ENCODE data around the gene DNMT3A.

Gene DNMT3A

GRCh38 chr2:25197336-25198208 is 144.2 kb downstream of the DNMT3A start:
- DNase-seq = no peak

GRCh38 chr2:25194576-25195122 is 147.1 kb downstream of the DNMT3A start:
- no peak for DNase-seq

DNA sequence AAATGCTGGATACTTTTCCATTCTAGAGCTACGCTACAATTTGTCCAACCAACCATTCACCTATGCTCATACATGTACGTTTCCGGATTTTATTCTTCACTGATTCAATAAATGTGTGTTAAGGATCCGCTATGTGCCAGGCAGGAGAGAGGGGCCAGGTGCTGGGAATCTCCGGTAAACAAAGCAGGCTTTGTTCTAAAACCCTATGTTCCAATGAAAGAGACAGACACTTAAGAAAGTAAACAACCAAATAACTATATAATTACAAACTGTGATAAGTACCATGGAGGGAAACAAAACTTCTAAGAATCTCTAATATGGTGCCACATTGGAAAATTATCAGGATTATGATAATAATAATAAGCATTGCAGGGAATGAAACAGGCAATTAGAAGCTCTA is 151.2 kb downstream of the DNMT3A start:
- DNase-seq = no peak

- no peak for DNase-seq
Measured at GRCh38 chr2:25188405-25188804, 153.3 kb downstream of the DNMT3A start.

GRCh38 chr2:25187729-25188350 is 153.9 kb downstream of the DNMT3A start:
- no peak for DNase-seq

DNA sequence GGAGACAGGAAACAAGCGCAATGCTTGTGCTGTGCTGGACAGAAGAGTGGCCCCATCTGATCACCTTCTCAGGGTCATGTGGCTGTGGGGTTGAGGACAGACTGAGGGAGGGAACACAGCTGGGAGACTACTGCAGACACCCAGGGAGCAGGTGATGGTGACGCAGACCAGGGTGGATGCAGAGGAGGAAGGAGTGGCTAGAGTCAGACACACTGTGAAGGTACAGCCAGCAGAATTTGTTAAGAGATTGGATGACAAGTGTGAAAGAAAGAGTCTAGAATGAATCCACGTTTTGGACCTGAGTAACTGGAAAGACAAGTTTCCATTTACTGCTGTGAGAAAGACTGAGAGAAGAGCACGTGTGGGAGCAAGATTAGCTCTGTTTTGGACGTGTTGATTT is 157.5 kb downstream of the DNMT3A start:
- DNase-seq = no peak

DNA sequence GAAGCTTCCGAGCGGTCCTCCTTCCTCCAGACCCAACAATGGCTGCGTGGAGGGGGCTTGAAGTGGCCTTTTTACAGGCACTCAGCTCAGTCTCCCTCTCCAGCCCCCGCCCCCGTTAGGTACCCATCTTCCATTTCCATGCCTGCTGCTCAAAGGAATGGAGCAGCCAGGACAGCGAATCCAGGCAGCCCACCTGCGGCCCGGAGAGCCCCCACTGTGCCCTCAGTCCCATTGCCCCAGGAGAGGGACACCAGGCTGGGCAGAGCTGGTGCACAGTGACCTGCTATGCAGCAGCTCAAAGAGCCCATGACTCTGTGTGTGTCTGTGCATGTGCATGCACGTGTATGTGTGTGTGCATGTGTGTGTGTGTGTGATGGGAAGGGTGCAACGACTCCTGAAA is 162.7 kb downstream of the DNMT3A start:
- no peak for DNase-seq
